Neural cell (in vitro differentiated cells): Measurements from ENCODE around the gene PPP2CA.

Source experiments
- EZH2 ChIP-seq: fragments of 200-600, 300-800 bp; shearing (Covaris generic), sonication (generic); IDR thresholded peaks from 2 replicates; pipeline ENCODE4 v1.6.1; 2014; ENCODE audit warnings: antibody characterized with exemption, low read length, borderline replicate concordance, mild to moderate bottlenecking; ENCODE audit not compliant: insufficient read depth, poor library complexity, severe bottlenecking
- POLR2AphosphoS5 ChIP-seq: IDR thresholded peaks from 2 replicates; pipeline ENCODE4 v1.6.1; 2012
- TF ChIP-seq, protein P1 (sequence below): fragments of 450-650 bp; IDR thresholded peaks from 2 replicates; pipeline ENCODE4 v1.5.1; 2014; ENCODE audit warnings: antibody characterized with exemption, mild to moderate bottlenecking, moderate library complexity; ENCODE audit not compliant: poor library complexity, severe bottlenecking

DNA sequence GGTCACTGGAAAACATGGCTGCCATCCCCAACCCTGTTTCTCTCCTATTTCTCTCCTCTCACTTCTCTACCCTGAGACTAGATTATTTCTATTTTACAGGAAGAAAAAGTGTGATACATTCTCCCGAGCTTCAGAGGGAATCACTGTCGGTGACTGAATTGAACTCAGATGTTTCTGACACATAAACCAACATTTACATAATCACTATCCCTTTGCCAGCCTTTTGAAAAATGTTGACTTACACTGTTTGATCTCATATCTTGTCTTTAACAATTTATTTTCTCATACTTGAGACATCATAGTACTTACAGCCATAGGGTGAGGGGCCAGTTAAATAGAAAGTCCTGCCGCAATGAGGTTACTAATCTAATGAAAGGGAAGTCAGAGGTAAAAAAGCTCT, 25.1 kb upstream of the PPP2CA start:
- TF ChIP-seq EZH2 (no peak), POLR2AphosphoS5 (no peak)
- TF ChIP-seq, protein P1, sequence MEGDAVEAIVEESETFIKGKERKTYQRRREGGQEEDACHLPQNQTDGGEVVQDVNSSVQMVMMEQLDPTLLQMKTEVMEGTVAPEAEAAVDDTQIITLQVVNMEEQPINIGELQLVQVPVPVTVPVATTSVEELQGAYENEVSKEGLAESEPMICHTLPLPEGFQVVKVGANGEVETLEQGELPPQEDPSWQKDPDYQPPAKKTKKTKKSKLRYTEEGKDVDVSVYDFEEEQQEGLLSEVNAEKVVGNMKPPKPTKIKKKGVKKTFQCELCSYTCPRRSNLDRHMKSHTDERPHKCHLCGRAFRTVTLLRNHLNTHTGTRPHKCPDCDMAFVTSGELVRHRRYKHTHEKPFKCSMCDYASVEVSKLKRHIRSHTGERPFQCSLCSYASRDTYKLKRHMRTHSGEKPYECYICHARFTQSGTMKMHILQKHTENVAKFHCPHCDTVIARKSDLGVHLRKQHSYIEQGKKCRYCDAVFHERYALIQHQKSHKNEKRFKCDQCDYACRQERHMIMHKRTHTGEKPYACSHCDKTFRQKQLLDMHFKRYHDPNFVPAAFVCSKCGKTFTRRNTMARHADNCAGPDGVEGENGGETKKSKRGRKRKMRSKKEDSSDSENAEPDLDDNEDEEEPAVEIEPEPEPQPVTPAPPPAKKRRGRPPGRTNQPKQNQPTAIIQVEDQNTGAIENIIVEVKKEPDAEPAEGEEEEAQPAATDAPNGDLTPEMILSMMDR: no peak
